Neural crest cell (in vitro differentiated cells): ENCODE data around the gene PROSER2. TPM values are rescaled to one million over a fixed set of nuclear protein-coding genes. Genes with fewer than 3 reads are reported as not detected.
A peak's percentile ranks its signal among the peaks of the same experiment; 100 is the strongest.

Experiments used
- DNase-seq: peaks from one replicate; pipeline ENCODE4 v3.0.0; 2021; ENCODE audit warnings: low read depth, mixed read lengths, low spot score
- H3K27ac Mint-ChIP-seq: one replicate; pipeline ENCODE4 v1.8.0; 2021; ENCODE audit warnings: mild to moderate bottlenecking, mixed read lengths; ENCODE audit not compliant: unreplicated experiment
- H3K27me3 Mint-ChIP-seq: 2 replicates; pipeline ENCODE4 v1.8.0; 2021; ENCODE audit warnings: low read depth, mild to moderate bottlenecking, mixed read lengths
- H3K36me3 Mint-ChIP-seq: 2 replicates; pipeline ENCODE4 v1.8.0; 2021; ENCODE audit warnings: low read depth, mild to moderate bottlenecking, mixed read lengths
- H3K4me1 Mint-ChIP-seq: 2 replicates; pipeline ENCODE4 v1.8.0; 2021; ENCODE audit warnings: mixed read lengths
- H3K4me3 Mint-ChIP-seq: one replicate; pipeline ENCODE4 v1.8.0; 2021; ENCODE audit warnings: mild to moderate bottlenecking, mixed read lengths
- H3K9me3 Mint-ChIP-seq: 2 replicates; pipeline ENCODE4 v1.8.0; 2021; ENCODE audit warnings: mixed read lengths
- total RNA-seq: library from RNA; stranded (reverse); gene quantifications from 2 replicates; pipeline ENCODE4 v1.2.1, GENCODE V29; 2021
- TF ChIP-seq, protein P1 (sequence below): fragments of 200-600 bp; sonication (generic); conservative IDR thresholded peaks from 2 replicates; pipeline ENCODE4 v1.5.0; 2021; ENCODE audit warnings: antibody characterized with exemption, mild to moderate bottlenecking

PROSER2 gene
- total RNA-seq, 1 donor from 2014 or later: 7.5 TPM

DNA sequence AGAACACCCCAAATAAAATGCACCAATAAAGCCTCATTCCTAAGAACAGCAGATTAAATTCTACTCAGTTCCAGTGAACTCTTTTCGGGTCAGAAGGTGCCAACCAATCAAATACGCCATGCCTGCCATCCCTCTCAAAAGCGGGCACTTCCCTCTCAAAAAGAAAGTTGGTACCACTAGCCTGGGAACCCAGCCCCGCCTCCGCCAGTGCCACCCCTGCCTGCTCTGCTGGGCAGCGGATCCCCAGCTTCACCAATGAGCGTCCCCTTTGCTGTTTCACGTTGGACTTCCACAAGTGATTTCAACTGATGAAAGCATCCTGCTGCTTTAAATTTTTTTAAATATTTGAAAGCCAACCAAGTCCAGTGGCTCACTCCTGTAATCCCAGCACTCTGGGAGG is 33.2 kb upstream of the PROSER2 start:
- Mint-ChIP-seq H3K4me1 (no peaks in the 10 kb centered on the region), H3K27me3 (no peaks in the 10 kb centered on the region), H3K9me3 (peaks cover 3% of the 10 kb centered on the region), H3K36me3 (peaks cover 2% of the 10 kb centered on the region), H3K27ac (no peak overlapping the region), H3K4me3 (no peak overlapping the region)
- no peak for DNase-seq
- TF ChIP-seq, protein P1, sequence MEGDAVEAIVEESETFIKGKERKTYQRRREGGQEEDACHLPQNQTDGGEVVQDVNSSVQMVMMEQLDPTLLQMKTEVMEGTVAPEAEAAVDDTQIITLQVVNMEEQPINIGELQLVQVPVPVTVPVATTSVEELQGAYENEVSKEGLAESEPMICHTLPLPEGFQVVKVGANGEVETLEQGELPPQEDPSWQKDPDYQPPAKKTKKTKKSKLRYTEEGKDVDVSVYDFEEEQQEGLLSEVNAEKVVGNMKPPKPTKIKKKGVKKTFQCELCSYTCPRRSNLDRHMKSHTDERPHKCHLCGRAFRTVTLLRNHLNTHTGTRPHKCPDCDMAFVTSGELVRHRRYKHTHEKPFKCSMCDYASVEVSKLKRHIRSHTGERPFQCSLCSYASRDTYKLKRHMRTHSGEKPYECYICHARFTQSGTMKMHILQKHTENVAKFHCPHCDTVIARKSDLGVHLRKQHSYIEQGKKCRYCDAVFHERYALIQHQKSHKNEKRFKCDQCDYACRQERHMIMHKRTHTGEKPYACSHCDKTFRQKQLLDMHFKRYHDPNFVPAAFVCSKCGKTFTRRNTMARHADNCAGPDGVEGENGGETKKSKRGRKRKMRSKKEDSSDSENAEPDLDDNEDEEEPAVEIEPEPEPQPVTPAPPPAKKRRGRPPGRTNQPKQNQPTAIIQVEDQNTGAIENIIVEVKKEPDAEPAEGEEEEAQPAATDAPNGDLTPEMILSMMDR: no peak

DNA sequence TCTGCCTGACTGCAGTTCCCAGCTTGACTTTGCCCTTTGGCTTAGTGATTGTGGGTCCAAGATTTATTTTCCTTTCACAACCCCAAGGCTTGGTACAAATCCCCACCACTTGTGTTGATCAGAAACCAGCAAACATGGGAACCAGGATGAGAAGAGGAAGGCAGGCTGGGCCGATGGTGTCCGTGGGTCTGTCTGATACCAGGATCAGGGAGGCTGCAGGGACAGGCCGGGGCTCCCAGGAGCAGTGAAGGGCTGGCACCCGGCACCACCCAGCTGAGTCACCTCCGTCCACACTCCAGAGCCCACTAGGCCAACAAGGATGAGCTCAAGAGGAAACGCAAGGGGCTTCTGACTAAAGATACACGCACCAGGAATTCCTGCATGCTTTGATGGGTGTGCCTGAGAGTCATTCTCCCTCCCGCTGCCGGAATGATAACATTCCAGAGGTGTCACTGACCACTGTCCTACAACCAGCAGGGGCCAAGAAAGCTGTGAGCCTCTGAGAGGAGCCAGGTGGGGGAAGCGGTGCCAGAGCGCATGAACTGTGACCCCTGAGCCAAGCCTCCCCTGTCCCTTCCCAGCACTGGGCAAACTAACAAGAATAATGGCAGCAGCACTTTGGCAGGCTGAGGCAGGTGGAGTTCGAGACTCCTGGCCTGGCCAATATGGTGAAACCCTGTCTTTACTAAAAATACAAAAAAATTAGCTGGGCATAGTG is 29.2 kb upstream of the PROSER2 start:
- DNase-seq: no peak
- no peaks in the 10 kb centered on the region for H3K27me3 Mint-ChIP-seq
- H3K36me3 Mint-ChIP-seq: peaks cover 2% of the 10 kb centered on the region
- H3K4me1 Mint-ChIP-seq: peaks cover 4% of the 10 kb centered on the region
- H3K27ac Mint-ChIP-seq: no peak overlapping the region
- peaks cover 5% of the 10 kb centered on the region for H3K9me3 Mint-ChIP-seq
- TF ChIP-seq, protein P1: no peak
- no peak overlapping the region for H3K4me3 Mint-ChIP-seq

DNA sequence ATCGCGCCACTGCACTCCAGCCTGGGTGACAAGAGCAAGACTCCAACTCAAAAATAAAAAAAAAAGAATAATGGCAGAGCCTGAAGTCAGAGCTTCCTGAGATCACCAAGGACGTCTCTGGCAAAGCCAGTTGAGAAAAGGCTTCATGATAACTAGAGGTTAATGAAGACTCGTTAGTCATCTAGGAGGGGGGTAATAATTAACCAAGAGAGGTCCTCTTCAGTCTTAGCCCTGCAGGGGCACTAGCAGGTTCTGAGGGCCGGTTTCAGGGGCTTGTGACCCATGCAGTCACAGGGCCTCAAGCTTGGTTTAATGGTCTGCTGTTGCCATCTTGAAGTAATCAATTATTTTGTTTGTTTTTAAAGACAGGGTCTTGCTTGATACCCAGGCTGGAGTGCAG is 28.6 kb upstream of the PROSER2 start:
- H3K9me3 Mint-ChIP-seq: peaks cover 5% of the 10 kb centered on the region
- H3K4me1 Mint-ChIP-seq: peaks cover 5% of the 10 kb centered on the region
- H3K27ac Mint-ChIP-seq: no peak overlapping the region

GRCh38 chr10:11795101-11795920 is 27.8 kb upstream of the PROSER2 start:
- TF ChIP-seq, protein P1: no peak
- Mint-ChIP-seq H3K27me3 (no peaks in the 10 kb centered on the region), H3K4me3 (no peak overlapping the region), H3K4me1 (peaks cover 5% of the 10 kb centered on the region), H3K27ac (peak overlapping the region; percentile 65), H3K36me3 (peaks cover 2% of the 10 kb centered on the region), H3K9me3 (peaks cover 5% of the 10 kb centered on the region)
- DNase-seq: no peak

More for the DNA sequence above, 28.6 kb upstream of the PROSER2 start:
- Mint-ChIP-seq H3K4me3 (no peak overlapping the region), H3K36me3 (peaks cover 2% of the 10 kb centered on the region), H3K27me3 (no peaks in the 10 kb centered on the region)
- DNase-seq: no peak
- TF ChIP-seq, protein P1: no peak

DNA sequence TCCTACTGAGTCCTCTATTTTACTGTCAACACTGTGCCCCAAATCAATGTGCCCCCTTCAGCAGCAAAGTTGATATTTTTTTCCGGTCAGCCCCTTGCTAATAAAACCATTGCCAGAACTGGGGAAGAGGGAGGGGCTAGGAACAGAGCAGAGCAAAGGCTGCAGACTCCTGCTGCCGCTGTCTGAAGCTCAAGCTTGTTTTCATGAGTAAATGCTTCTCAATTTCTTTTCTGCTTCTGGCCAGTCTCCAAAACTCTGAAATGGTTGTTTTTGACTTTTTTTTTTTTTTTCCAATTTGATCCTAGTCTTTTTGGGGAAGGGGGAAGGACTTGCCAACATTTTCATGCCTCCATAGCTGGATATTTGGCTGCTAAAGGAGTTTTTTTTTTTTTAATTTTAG is 26.7 kb upstream of the PROSER2 start:
- Mint-ChIP-seq H3K4me1 (peaks cover 5% of the 10 kb centered on the region), H3K36me3 (peaks cover 2% of the 10 kb centered on the region), H3K27me3 (no peaks in the 10 kb centered on the region), H3K9me3 (peaks cover 5% of the 10 kb centered on the region), H3K4me3 (no peak overlapping the region), H3K27ac (no peak overlapping the region)
- TF ChIP-seq, protein P1: no peak
- DNase-seq: no peak
